GM21515 (cell line): ENCODE results near the gene MAML3.

Experiments
- ATAC-seq: cut with Tn5 transposase; IDR thresholded peaks from one replicate; pipeline ENCODE4 v1.9.1; 2021; ENCODE audit not compliant: unreplicated experiment

The MAML3 gene

DNA sequence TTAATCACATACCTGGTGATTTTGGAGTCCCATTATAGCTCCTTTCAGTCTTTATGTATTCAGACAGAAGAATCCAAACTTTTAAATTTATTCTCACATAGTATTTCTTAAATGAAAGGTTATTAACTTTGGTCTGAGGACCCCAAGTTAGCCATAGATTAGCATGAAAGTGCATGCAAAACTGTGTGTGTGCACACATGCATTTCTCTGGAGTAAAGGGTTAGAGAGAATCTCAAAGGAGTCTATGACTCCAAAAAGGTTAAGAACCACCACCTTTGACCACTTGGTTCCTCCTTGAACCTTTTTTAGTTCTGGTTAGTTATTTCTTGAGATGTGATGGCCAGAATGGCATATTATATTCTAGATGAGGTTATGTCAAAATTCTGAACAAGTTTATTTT, 386.4 kb downstream of the MAML3 start:
- ATAC-seq: no peak

GRCh38 chr4:139767168-139767567, 386.8 kb downstream of the MAML3 start:
- ATAC-seq: no peak

GRCh38 chr4:139764686-139765310, 389.2 kb downstream of the MAML3 start:
- no peak for ATAC-seq

GRCh38 chr4:139764182-139764581, 389.8 kb downstream of the MAML3 start:
- no peak for ATAC-seq

DNA sequence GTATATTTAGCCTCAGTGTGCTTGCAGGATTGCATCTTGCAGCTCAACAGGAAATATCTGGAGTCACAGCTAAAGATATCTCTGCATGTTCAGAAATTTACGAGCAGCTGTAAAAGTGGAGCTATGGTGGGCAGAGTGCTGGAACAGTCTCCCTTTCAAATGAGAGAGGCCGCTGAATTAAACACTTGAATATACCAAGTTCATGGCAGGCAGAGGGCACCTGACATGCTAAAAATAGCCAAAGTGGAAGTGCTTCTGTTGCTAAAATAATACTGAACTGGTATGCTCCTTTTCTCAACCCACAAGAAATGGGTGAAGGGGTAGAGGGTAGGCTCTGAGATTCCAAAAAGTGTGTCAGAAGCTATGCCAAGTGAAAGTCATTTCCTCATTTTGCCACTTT, 390.3 kb downstream of the MAML3 start:
- no peak for ATAC-seq

- no peak for ATAC-seq
These were observed 390.8 kb downstream of the MAML3 start for GRCh38 chr4:139763205-139763604.

- ATAC-seq: no peak
These were observed 391.3 kb downstream of the MAML3 start for GRCh38 chr4:139762720-139763119.

- ATAC-seq: no peak
These were observed 392.5 kb downstream of the MAML3 start for GRCh38 chr4:139761461-139761860.

DNA sequence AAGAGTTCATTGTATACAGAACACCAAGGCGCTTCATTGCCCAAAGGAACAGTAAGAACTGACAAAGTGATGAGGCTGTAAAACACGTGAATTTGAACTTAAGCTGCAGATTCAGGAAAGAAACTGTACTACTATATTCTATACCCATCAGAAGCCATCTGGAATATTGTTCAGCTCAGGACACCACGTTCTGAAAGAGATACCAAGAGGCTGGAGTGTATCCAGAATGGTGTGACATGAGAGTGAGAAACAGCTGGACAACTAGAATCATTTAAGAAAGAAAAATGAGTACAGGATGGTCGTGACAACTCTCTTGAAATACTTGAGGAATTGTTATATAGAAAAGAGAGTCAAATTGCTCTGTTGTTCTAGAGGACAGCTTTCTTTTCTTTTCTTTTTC, 393.4 kb downstream of the MAML3 start:
- no peak for ATAC-seq

- no peak for ATAC-seq
These were observed 394.9 kb downstream of the MAML3 start for GRCh38 chr4:139759097-139759496.

DNA sequence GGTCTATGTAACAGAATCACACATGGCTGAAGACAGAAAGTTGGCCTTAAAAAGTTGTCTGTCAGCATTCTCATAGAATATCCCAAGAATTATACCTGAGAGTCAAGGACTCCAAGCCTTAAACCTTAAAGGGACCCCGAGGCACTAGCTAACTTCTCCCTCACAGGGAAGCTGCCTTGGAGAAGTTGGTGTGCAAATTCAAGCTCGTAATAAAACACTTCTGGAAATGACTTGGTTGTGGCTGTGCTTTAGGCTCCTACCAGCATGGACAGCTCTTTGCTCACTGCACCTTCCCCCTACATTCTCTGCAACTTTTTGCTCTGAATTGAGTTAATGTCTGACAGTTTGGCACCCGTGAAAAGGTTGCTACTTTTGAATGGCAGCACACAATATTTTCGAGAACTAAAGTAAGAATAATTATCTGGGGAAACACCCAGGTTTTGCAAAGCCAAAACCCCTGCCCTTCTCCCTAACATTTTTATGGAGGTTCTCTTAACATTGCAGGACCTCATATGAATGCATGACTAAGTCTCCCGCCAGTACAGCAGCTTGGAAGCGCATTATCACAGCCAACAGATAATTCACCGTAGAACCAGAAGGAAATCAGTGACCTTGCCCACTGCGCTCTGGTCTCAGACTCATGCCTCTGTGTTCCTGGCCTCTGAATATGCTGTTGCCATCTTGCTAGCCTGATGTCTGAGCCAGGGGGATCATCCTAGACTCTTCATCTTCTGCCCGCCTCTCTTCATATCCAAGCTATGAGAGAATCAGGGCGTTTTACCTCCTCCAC, 397.4 kb downstream of the MAML3 start:
- no peak for ATAC-seq

- ATAC-seq: no peak
These were observed 399.0 kb downstream of the MAML3 start for GRCh38 chr4:139754938-139755337.

DNA sequence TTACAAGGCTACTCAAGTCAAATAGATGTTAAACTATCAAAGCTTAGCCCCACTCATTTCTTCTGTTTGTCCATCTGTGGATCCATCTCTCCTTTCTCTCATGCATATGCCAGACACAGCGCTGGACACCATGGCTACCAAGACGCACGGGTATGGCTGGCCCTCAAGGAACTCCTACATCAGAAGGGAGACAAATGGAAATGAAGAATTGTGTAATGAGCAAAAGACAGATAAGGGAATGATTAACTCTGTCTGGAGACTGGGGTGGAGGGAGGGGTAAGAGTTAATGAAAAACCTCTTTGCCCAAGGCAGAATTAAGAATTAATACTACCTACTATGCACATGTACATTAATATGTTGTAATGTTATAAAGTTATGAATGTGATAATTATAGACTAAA, 400.3 kb downstream of the MAML3 start:
- no peak for ATAC-seq

- no peak for ATAC-seq
These were observed 404.0 kb downstream of the MAML3 start for GRCh38 chr4:139749835-139750498.

DNA sequence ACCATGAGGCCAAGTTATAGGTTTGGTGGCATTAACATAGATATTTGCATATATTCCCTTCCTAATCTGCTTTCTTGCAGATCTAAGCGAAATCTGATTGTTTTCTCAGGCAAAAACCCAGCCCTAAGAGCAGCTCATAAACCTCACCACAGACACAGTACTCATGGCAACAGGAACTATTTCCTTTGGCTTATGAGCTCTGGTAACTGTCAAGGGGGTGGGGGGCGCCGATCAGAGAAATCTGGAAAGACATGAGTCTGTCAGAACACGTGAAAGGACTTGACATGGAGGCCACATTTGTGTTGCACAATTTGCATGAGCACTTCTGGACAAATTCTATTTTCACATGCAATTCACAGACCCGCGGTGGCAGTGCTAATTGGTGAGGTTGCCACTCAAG, 404.6 kb downstream of the MAML3 start:
- ATAC-seq: no peak

DNA sequence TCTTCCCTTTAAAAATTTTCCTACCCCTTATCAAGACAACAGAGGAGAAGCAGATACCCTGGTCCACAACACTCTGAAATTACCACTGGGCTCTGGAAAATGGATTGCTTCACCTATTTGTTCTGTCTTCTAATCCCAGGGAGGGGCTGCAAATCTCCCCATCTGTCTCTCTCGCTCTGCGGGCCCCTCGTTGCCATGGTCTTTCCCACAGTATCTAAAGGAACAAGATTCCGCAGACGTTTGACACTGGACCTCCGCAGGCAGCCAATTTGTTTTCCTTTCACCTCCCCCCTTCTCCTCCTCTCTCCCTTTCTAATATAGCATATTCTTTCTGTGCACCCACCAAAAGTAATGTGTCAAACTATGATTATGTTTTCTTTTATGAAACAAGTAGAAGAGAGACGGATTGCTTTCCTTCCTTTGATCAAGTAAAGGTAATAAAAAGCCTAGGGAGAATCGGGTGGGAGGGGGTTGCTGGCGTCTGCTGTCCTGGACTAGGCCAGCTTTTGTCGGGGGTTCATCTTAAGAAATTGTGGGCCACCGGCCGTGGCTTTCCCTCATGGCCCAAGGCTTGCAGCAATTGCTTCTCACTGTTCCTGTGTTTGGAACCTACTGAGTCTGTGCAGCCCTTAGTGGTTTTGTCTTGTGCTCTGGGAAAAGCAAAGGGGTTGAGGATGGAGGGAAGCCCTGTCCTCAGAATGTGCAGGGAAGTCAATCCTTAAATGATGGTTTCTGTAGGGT, 407.4 kb downstream of the MAML3 start:
- no peak for ATAC-seq

GRCh38 chr4:139745111-139745639, 408.8 kb downstream of the MAML3 start:
- no peak for ATAC-seq

DNA sequence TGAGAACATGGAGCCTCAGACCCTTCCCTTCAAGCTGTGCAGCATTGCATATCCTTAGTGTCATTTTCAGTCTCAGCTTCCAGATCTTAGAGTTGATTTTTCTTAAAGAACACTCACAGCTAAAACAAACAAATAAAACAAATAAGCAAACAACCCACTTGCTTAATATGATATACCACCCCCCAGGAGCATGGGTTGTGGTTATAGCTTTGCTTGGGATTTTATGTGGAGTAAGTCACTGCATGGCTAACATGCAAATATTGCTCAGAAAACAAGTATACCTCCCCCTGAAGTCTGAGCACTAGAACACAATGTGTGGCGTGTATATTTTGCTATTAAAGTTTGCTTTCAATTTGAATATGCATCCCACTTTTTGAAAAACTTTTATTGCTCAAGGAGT, 409.8 kb downstream of the MAML3 start:
- no peak for ATAC-seq

DNA sequence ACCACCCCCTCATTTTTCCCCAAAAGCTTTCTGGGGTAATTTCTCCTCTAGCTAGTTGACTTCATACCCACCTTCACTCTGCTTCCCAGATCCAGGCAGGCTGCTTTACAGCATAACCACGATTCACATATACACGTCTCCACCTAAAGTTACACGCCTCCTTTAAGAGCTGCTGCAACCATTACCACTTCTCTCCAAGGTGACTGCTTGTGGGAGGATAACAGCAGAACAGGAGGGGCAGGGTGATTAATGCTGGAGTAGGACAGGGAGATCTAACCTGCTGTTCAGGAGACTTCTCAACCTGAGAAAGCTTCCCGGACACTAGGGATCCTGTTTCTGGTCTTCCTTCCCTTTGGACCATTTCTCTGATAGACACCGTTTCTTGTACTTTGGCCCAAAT, 411.0 kb downstream of the MAML3 start:
- ATAC-seq: no peak

DNA sequence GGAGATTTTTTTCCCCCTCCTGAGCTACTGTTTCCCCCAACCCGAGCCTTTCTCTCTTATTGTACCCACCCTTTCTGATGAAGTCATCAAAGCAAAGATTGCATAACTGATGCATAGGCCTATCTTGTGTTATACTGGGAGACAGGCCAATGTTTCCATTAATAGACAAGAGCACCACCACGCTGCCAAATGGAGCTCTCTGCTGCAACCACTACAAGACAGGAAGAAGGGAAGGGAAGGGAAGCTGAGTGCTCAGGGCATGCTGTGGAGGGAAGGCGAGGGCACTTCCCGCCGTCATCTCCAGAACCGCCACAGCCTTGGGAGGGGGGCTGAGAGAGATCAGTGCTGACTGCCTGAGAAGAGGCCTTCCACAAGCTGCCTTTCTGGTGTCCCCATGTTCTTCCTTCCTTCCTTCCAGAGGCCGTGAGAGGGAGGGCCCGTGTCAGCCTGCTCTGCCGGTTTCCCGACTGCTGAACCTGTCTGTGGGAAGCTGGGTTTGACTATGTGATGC, 413.4 kb downstream of the MAML3 start:
- no peak for ATAC-seq

DNA sequence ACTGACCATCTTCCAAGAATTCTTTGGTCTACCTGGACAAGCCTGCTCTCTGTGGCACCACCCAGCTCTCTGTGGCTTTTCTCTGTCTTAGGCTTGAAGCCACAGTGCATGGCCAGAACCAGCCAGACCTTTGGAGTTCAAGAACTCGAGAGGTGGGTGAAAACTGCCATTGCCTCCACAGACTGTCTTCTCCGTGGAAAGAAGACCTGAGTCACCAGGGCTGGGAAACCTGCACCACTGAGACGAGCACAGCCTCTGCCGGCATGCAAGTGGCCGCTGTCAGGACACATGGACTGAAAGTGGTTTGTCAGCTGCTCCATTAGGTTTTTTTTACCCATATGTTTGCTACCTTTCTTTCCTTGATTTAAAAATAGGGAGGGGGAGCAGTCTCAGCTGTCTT, 413.9 kb downstream of the MAML3 start:
- ATAC-seq: no peak
